ENCODE data around the gene SLC37A1. TPM values are rescaled to one million over a fixed set of nuclear protein-coding genes. Genes with fewer than 3 reads are reported as not detected.

SLC37A1 gene
- total RNA-seq, 1 experiment from 2014 or later: 5.0 TPM

DNA sequence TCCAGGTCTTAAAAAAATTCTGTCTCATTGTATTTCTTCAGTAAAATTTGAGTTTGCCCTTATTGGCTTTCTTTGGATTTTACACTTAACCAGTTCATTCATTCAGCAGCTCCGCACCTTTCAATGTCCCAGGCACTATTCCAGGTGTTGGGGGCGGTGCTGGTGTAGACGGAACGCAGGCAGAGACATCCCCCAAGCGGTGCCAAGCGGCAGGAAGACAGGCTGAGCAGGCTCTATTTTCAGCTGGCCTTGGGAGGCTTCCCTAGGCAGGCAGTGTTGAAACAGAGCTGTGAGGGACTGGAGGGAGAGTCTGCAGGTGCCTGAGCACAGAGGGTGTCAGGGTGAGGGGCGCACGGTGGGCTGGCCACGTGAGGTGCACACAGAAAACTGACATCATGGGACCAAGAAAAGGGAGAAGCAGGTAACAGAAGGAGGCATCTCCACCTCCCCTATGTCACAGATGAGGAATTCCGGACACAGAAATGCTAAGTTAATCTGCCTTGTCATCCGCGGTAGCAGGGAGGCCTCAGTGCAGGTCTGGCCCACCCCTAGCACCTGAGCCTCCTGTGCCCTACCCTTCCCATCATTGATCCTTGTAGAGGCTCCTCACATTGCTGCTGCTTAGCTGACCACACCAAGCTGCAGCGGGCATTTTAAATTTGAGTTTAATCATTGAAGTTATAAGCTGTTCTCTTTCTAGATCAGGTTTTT, 40.8 kb downstream of the SLC37A1 start:
- Histone ChIP-seq H3K27me3 (no peaks in the 10 kb centered on the region), H3K4me3 (no peak overlapping the region), H3K9me3 (no peaks in the 10 kb centered on the region), H3K36me3 (no peaks in the 10 kb centered on the region)
- no peak for DNase-seq

DNA sequence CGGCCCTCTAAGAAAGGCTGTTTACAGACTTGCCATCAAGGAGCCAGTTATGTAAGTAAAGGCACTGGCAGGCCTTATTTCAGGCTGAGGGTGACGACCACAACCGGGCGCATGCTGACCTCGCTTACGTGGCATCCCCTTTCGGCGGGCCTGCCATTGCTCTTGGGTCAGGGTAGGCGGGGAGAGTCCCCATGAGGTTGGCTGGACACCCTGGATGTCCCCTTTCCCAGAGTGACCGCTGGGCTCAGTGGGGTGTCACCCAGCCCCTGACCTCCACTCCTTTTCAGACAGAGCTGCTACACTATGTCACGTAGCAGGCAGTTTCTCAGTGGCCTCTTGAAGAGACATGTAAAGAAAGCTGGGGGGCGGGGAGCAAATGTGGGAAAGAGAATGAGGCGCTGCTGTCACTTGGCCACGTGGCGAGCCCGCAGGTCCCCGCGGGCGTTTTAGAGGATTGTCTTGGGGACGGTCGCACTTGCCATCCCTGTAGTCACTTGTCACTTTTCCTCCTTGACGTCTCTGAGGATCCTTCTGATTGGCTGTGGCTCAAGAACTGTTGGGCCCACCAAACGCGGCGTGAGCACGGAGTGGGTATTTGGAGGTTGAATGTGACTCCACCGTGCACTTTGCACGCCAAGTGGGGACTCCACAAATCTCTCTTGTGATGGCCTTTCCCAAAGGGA, 42.2 kb downstream of the SLC37A1 start:
- no peak for DNase-seq
- Histone ChIP-seq H3K27me3 (no peaks in the 10 kb centered on the region), H3K9me3 (no peaks in the 10 kb centered on the region), H3K36me3 (no peaks in the 10 kb centered on the region), H3K4me3 (no peak overlapping the region)

GRCh38 chr21:42556476-42556875, 42.8 kb downstream of the SLC37A1 start:
- no peak overlapping the region for H3K4me3 ChIP-seq
- no peak for DNase-seq
- no peaks in the 10 kb centered on the region for H3K36me3 ChIP-seq
- no peaks in the 10 kb centered on the region for H3K9me3 ChIP-seq
- H3K27me3 ChIP-seq: no peaks in the 10 kb centered on the region

- Histone ChIP-seq H3K36me3 (no peaks in the 10 kb centered on the region), H3K9me3 (no peaks in the 10 kb centered on the region), H3K4me3 (no peak overlapping the region), H3K27me3 (no peaks in the 10 kb centered on the region)
- no peak for DNase-seq
Measured at GRCh38 chr21:42556960-42557359, 43.3 kb downstream of the SLC37A1 start.

- Histone ChIP-seq H3K9me3 (no peaks in the 10 kb centered on the region), H3K27me3 (no peaks in the 10 kb centered on the region), H3K4me3 (no peak overlapping the region), H3K36me3 (no peaks in the 10 kb centered on the region)
- no peak for DNase-seq
Measured at GRCh38 chr21:42557420-42557819, 43.8 kb downstream of the SLC37A1 start.

GRCh38 chr21:42558368-42558767, 44.7 kb downstream of the SLC37A1 start:
- no peak for DNase-seq
- H3K4me3 ChIP-seq: no peak overlapping the region
- H3K27me3 ChIP-seq: no peaks in the 10 kb centered on the region
- no peaks in the 10 kb centered on the region for H3K9me3 ChIP-seq
- H3K36me3 ChIP-seq: no peaks in the 10 kb centered on the region

GRCh38 chr21:42558846-42559245, 45.2 kb downstream of the SLC37A1 start:
- Histone ChIP-seq H3K27me3 (no peaks in the 10 kb centered on the region), H3K4me3 (no peak overlapping the region), H3K9me3 (no peaks in the 10 kb centered on the region), H3K36me3 (no peaks in the 10 kb centered on the region)
- DNase-seq: no peak

- DNase-seq: no peak
- Histone ChIP-seq H3K4me3 (no peak overlapping the region), H3K27me3 (no peaks in the 10 kb centered on the region), H3K36me3 (no peaks in the 10 kb centered on the region), H3K9me3 (no peaks in the 10 kb centered on the region)
Measured at GRCh38 chr21:42559326-42559725, 45.7 kb downstream of the SLC37A1 start.

DNA sequence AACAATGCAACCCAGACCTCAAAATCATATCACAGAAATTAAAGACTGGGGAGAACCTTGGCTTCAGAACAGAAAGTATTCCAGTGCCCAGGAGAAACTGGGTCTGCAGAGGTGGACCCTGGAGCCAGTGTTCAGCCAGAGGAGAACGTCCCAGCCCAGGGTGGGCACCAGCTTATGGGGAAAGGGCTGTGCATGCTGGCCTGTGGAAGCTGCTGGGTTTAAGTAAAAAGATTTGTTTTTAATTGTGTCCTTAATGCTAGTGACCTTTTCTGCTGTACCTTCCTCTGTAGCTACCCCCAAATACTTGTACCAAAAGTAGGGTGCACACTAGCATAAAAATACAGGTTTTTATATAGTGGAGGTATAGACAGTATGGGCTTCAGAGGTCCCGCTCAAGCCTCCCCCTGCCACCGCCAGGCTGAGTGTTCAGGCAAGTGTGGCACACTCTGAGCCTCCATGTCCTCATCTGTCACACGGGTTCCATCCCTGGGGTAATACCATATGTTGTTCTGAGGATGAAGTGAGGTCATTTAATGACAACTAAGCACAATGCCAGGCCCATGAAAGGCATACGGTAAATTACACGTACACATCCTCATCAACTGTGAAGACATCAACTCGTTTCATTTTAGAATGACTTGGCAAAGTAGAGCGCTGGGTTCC, 47.0 kb downstream of the SLC37A1 start:
- Histone ChIP-seq H3K4me3 (no peak overlapping the region), H3K9me3 (no peaks in the 10 kb centered on the region), H3K36me3 (no peaks in the 10 kb centered on the region), H3K27me3 (no peaks in the 10 kb centered on the region)
- no peak for DNase-seq

DNA sequence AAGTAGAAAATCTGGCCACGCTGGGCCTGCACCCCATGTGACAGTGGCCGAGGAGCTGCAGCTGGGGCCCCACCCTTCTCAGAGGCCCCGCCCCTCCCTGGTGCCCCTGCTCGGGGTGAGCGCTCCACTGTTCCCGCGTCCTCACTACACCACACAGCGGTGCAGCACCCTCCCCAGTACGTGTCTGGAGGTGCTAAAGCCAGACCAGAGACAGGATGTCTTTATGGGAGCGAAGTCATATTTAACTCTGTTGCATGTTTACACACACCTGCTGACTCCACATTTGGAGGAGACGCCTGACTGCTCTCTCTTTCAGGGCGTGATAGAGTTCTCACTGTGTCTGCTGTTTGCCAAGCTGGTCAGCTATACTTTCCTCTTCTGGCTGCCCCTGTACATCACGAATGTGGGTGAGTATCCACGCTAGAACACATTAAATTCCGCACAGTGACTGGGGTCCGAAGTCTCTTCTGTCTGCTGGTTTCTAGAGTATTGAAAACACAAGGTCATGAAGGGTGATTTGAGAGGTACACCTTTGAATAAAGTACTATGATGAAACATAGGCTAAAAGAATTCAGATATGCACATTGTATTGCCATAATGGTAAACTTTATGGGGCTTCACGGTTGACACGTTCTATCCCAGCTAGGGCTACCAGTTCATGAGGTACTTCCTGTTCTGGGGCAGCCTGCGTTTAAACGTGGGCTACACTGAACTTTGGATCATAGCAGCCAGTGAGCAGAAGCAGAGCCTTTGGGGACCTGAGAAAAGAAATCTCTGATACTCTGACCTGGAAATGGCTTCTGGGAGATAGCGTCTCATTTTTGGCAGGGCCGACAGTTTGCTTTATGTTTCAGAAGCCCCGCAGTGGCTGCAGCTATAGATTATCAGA, 48.4 kb downstream of the SLC37A1 start:
- H3K4me3 ChIP-seq: no peak overlapping the region
- H3K36me3 ChIP-seq: no peaks in the 10 kb centered on the region
- H3K27me3 ChIP-seq: no peaks in the 10 kb centered on the region
- H3K9me3 ChIP-seq: no peaks in the 10 kb centered on the region
- no peak for DNase-seq

DNA sequence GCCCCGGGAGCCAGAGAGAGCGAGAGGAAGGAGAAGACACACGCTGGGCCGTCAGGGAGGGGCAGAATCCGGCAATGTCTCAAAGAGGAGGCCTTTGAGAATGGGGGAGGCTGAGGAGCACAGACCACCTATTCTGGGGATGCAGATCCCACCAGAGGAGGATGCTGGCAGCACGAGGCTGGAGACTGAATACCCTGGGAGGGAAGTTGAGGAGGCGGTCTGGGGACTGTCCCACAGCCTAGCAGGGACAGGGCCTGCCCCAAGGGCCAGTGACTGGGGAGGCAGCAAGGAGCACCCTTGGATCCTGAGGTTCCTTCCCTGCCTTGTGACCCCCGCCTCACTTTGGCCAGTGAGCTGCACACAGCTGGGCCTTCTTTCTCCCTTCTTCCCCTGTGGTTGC, 49.2 kb downstream of the SLC37A1 start:
- Histone ChIP-seq H3K36me3 (no peaks in the 10 kb centered on the region), H3K9me3 (no peaks in the 10 kb centered on the region), H3K27me3 (no peaks in the 10 kb centered on the region), H3K4me3 (no peak overlapping the region)
- DNase-seq: no peak

DNA sequence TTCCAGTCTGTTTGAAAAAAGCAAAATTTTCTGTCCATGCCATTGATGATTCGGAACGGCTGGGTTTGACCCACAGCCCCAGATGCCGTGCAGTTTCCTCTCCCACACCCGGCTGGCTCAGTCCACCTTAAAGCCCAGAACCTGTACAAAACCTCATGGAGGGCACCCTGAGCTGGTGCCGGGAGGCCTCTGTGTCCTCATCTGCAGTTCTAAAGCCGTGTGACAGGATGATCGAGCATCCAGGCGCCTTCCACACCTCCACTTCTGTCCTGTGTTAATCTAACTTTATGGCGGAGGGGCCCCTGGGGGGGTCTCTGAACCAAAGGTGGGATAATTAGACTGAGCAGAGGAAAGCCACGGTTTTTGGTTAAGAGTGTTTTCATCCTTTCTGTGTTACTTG, 49.6 kb downstream of the SLC37A1 start:
- Histone ChIP-seq H3K9me3 (no peaks in the 10 kb centered on the region), H3K36me3 (no peaks in the 10 kb centered on the region), H3K27me3 (no peaks in the 10 kb centered on the region), H3K4me3 (no peak overlapping the region)
- DNase-seq: no peak

- Histone ChIP-seq H3K27me3 (no peaks in the 10 kb centered on the region), H3K4me3 (no peak overlapping the region), H3K36me3 (no peaks in the 10 kb centered on the region), H3K9me3 (no peaks in the 10 kb centered on the region)
- no peak for DNase-seq
Measured at GRCh38 chr21:42563686-42564085, 50.0 kb downstream of the SLC37A1 start.

DNA sequence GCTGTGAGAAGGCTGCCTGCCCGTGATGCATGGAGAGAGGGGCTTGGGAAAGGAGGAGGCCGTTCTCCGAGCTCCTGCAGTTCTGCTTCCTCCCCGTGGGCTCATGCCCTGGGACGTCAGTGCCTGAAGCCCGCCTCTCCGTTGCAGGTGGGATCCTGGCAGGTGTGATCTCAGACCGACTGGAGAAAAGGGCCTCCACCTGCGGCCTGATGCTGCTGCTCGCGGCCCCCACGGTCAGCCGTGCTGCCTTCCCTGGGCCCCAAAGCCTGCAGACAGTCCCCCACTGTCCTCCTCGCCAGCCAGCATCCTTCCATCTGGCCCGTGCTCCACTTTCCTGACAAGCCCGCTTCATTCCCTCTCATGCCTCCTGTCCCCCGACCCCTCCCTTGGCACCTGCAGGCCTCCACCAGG, 50.9 kb downstream of the SLC37A1 start:
- no peak for DNase-seq
- H3K36me3 ChIP-seq: no peaks in the 10 kb centered on the region
- H3K9me3 ChIP-seq: no peaks in the 10 kb centered on the region
- H3K27me3 ChIP-seq: no peaks in the 10 kb centered on the region
- H3K4me3 ChIP-seq: no peak overlapping the region

- Histone ChIP-seq H3K9me3 (no peaks in the 10 kb centered on the region), H3K4me3 (no peak overlapping the region), H3K36me3 (no peaks in the 10 kb centered on the region), H3K27me3 (no peaks in the 10 kb centered on the region)
- DNase-seq: no peak
Measured at GRCh38 chr21:42565206-42565810, 51.7 kb downstream of the SLC37A1 start.

GRCh38 chr21:42565886-42566523, 52.4 kb downstream of the SLC37A1 start:
- no peak for DNase-seq
- Histone ChIP-seq H3K27me3 (no peaks in the 10 kb centered on the region), H3K4me3 (no peak overlapping the region), H3K36me3 (no peaks in the 10 kb centered on the region), H3K9me3 (no peaks in the 10 kb centered on the region)
